Right lung (tissue), 5 donors: ENCODE data around the gene ZNF276. TPM values are rescaled to one million over a fixed set of nuclear protein-coding genes. Genes with fewer than 3 reads are reported as not detected.

ENCODE experiments used
- DNase-seq, 2 donors: peaks; one replicate each; pipeline ENCODE4 v3.0.0-alpha.2; 2013
- polyA plus RNA-seq, 5 donors: library from polyadenylated mRNA; unstranded; fragments of 120-200 nt; gene quantifications; one replicate each; pipeline versions ENCODE4 v1.2.1 to v1.2.3, GENCODE V29; 2013; ENCODE audit warnings: inconsistent platforms in 1 of 5, low replicate concordance in 1 of 5; ENCODE audit not compliant: insufficient read length in 5 of 5, insufficient read depth in 1 of 5

Gene ZNF276
- polyA plus RNA-seq, 5 donors: 22.3 to 36.5 (median 30.2) TPM

- no peak for DNase-seq
These were observed 9.6 kb upstream of the ZNF276 start for GRCh38 chr16:89711601-89712273.

GRCh38 chr16:89712274-89712781, 9.0 kb upstream of the ZNF276 start:
- no peak for DNase-seq

GRCh38 chr16:89716493-89716892, 4.8 kb upstream of the ZNF276 start:
- no peak for DNase-seq

- no peak for DNase-seq
These were observed 4.2 kb upstream of the ZNF276 start for GRCh38 chr16:89716916-89717687.

- no peak for DNase-seq
These were observed 3.4 kb upstream of the ZNF276 start for GRCh38 chr16:89717688-89718505.

- DNase-seq: no peak
These were observed 855 bp upstream of the ZNF276 start for GRCh38 chr16:89720551-89720812.

GRCh38 chr16:89721546-89722391, 432 bp downstream of the ZNF276 start:
- no peak for DNase-seq

- DNase-seq: peak; percentile 24 to 39
These were observed 1.3 kb downstream of the ZNF276 start for GRCh38 chr16:89722392-89723278.

GRCh38 chr16:89723279-89724250, 2.2 kb downstream of the ZNF276 start:
- DNase-seq: no peak

- no peak for DNase-seq
These were observed 6.2 kb downstream of the ZNF276 start for GRCh38 chr16:89727406-89728120.

GRCh38 chr16:89729293-89729692, 8.0 kb downstream of the ZNF276 start:
- no peak for DNase-seq

GRCh38 chr16:89729863-89730593, 8.7 kb downstream of the ZNF276 start:
- DNase-seq: no peak

GRCh38 chr16:89730610-89731234, 9.4 kb downstream of the ZNF276 start:
- DNase-seq: no peak

GRCh38 chr16:89732142-89732917, 11.0 kb downstream of the ZNF276 start:
- DNase-seq: no peak

- DNase-seq: no peak
These were observed 11.5 kb downstream of the ZNF276 start for GRCh38 chr16:89732918-89733242.

GRCh38 chr16:89733322-89733721, 12.0 kb downstream of the ZNF276 start:
- DNase-seq: no peak

- no peak for DNase-seq
These were observed 12.5 kb downstream of the ZNF276 start for GRCh38 chr16:89733792-89734191.
